Mesothelial cell of epicardium (in vitro differentiated cells): ENCODE results near the gene ALG12. TPM values are rescaled to one million over a fixed set of nuclear protein-coding genes. Genes with fewer than 3 reads are reported as not detected.

Experiments
- DNase-seq, 2 experiments: peaks; one replicate each; pipeline ENCODE4 v3.0.0; 2021; ENCODE audit warnings: low spot score in 2 of 2; ENCODE audit not compliant: unreplicated experiment in 2 of 2
- H3K27ac Mint-ChIP-seq: 2 replicates; pipeline ENCODE4 v1.8.0; 2021; ENCODE audit warnings: mixed read lengths
- H3K27me3 Mint-ChIP-seq: 2 replicates; pipeline ENCODE4 v1.8.0; 2021; ENCODE audit warnings: low read depth, mixed read lengths
- H3K36me3 Mint-ChIP-seq: 2 replicates; pipeline ENCODE4 v1.8.0; 2021; ENCODE audit warnings: mixed read lengths
- H3K4me1 Mint-ChIP-seq: 2 replicates; pipeline ENCODE4 v1.8.0; 2021; ENCODE audit warnings: mixed read lengths
- H3K4me3 Mint-ChIP-seq: 2 replicates; pipeline ENCODE4 v1.8.0; 2021; ENCODE audit warnings: mild to moderate bottlenecking, moderate library complexity, mixed read lengths
- H3K9me3 Mint-ChIP-seq: 2 replicates; pipeline ENCODE4 v1.8.0; 2021; ENCODE audit warnings: mixed read lengths
- total RNA-seq: library from RNA; stranded (reverse); gene quantifications from 3 replicates; pipeline ENCODE4 v1.2.1, GENCODE V29; 2021
- TF ChIP-seq, protein P1 (sequence below): fragments of 200-600 bp; sonication (generic); IDR thresholded peaks from one replicate; pipeline ENCODE4 v1.5.0; 2021; ENCODE audit warnings: antibody characterized with exemption; ENCODE audit not compliant: unreplicated experiment

ALG12 gene
- total RNA-seq, 1 donor from 2014 or later: 26.4 TPM

- Mint-ChIP-seq H3K4me1 (peaks cover 29% of the 10 kb centered on the region), H3K36me3 (no peaks in the 10 kb centered on the region), H3K27ac (no peak overlapping the region), H3K9me3 (no peaks in the 10 kb centered on the region), H3K27me3 (no peaks in the 10 kb centered on the region), H3K4me3 (no peak overlapping the region)
- TF ChIP-seq, protein P1, sequence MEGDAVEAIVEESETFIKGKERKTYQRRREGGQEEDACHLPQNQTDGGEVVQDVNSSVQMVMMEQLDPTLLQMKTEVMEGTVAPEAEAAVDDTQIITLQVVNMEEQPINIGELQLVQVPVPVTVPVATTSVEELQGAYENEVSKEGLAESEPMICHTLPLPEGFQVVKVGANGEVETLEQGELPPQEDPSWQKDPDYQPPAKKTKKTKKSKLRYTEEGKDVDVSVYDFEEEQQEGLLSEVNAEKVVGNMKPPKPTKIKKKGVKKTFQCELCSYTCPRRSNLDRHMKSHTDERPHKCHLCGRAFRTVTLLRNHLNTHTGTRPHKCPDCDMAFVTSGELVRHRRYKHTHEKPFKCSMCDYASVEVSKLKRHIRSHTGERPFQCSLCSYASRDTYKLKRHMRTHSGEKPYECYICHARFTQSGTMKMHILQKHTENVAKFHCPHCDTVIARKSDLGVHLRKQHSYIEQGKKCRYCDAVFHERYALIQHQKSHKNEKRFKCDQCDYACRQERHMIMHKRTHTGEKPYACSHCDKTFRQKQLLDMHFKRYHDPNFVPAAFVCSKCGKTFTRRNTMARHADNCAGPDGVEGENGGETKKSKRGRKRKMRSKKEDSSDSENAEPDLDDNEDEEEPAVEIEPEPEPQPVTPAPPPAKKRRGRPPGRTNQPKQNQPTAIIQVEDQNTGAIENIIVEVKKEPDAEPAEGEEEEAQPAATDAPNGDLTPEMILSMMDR: no peak
- DNase-seq: no peak
These were observed 26.2 kb upstream of the ALG12 start for GRCh38 chr22:49944399-49944891.

GRCh38 chr22:49943771-49944398 lies 25.6 kb upstream of the ALG12 start:
- Mint-ChIP-seq H3K36me3 (no peaks in the 10 kb centered on the region), H3K4me1 (peaks cover 30% of the 10 kb centered on the region), H3K27me3 (no peaks in the 10 kb centered on the region), H3K9me3 (no peaks in the 10 kb centered on the region), H3K27ac (peak overlapping the region; percentile 4), H3K4me3 (no peak overlapping the region)
- no peak for DNase-seq
- TF ChIP-seq, protein P1: no peak

DNA sequence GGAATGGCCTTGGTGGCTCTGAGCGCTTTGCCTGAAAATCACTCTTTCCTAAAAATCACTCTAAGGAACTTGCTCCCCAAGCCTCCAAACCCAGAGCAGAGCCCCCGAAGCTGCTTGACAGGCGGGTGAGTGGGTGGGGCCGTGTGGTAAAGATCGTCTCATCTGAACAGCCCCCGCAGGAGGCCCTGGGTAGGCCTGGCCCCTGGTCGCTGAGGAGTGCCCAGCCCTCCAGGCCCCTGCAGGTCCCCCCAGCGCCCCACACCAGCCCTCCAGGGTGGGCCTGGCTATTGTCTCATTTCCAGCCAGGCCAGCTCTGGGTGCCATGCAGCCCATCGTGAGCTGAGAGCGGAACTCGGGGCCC lies 25.1 kb upstream of the ALG12 start:
- DNase-seq: no peak
- H3K4me3 Mint-ChIP-seq: no peak overlapping the region
- no peaks in the 10 kb centered on the region for H3K36me3 Mint-ChIP-seq
- TF ChIP-seq, protein P1: no peak
- no peaks in the 10 kb centered on the region for H3K9me3 Mint-ChIP-seq
- peak overlapping the region; percentile 4 for H3K27ac Mint-ChIP-seq
- peaks cover 28% of the 10 kb centered on the region for H3K4me1 Mint-ChIP-seq
- no peaks in the 10 kb centered on the region for H3K27me3 Mint-ChIP-seq

DNA sequence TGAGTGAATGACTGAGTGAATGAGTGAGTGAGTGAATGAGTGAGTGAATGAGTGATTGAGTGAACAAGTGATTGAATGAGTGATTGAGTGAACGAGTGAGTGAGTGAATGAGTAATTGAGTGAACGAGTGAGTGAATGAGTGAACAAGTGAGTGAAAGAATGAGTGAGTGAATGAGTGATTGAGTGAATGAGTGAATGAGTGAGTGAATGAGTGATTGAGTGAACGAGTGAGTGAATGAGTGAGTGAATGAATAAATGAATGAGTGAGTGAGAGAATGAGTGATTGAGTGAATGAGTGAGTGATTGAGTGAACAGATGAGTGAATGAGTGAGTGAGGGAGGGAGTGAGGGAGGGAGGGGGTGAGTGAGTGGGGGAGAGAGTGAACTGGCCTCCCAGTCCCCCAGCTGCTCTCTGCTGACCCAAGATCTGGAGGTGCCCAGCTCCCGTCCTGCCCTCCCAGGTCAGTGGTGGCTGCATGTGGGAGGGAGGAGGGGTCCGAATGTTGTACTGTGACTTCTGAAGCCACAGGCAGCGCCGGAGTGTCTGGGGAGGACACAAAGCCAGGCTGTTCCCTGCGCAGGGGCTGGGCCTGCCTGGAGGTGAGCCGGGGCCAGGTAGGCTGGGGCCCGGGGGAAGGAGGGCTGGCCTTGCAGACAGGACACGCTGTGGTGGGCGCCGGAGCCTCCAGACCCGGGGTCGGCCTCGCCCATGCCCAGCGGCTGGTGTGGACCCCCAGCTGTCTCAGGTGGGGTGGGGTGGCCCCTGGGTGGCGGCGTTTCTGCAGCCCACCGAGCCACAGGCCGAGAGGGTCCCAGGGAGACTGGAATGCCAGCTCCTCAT lies 24.5 kb upstream of the ALG12 start:
- H3K27me3 Mint-ChIP-seq: no peaks in the 10 kb centered on the region
- peaks cover 26% of the 10 kb centered on the region for H3K4me1 Mint-ChIP-seq
- H3K9me3 Mint-ChIP-seq: no peaks in the 10 kb centered on the region
- H3K4me3 Mint-ChIP-seq: no peak overlapping the region
- no peaks in the 10 kb centered on the region for H3K36me3 Mint-ChIP-seq
- DNase-seq: no peak
- H3K27ac Mint-ChIP-seq: no peak overlapping the region
- TF ChIP-seq, protein P1: no peak

GRCh38 chr22:49941507-49942316 lies 23.5 kb upstream of the ALG12 start:
- Mint-ChIP-seq H3K9me3 (no peaks in the 10 kb centered on the region), H3K36me3 (no peaks in the 10 kb centered on the region), H3K4me3 (no peak overlapping the region), H3K4me1 (peaks cover 26% of the 10 kb centered on the region), H3K27ac (no peak overlapping the region), H3K27me3 (no peaks in the 10 kb centered on the region)
- TF ChIP-seq, protein P1: no peak
- no peak for DNase-seq
